ENCODE measurements around the gene TTLL8. TPM values are rescaled to one million over a fixed set of nuclear protein-coding genes. Genes with fewer than 3 reads are reported as not detected.

The TTLL8 gene
- polyA plus RNA-seq, 3 donors = not detected

DNA sequence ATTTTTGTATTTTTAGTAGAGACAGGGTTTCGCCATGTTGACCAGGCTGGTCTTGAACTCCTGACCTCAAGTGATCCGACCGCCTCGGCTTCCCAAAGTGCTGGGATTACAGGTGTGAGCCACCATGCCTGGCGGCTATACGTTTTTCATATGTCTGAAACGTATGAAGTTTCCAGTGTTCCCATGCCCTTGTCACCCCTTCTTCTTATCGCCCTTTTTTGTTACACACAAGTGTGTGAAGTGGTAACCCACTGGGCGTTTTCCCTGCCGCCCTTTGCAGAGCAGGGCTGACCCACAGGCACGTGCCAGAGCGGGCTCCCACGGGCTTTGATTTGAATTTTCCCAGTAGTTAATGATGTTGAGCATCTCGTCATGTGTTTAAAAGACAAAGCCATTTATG is 80.5 kb downstream of the TTLL8 start:
- DNase-seq (ENCODE audit: extremely low read depth in 1 of 11, low read depth in 9 of 11, low spot score in 4 of 11) = no peak

DNA sequence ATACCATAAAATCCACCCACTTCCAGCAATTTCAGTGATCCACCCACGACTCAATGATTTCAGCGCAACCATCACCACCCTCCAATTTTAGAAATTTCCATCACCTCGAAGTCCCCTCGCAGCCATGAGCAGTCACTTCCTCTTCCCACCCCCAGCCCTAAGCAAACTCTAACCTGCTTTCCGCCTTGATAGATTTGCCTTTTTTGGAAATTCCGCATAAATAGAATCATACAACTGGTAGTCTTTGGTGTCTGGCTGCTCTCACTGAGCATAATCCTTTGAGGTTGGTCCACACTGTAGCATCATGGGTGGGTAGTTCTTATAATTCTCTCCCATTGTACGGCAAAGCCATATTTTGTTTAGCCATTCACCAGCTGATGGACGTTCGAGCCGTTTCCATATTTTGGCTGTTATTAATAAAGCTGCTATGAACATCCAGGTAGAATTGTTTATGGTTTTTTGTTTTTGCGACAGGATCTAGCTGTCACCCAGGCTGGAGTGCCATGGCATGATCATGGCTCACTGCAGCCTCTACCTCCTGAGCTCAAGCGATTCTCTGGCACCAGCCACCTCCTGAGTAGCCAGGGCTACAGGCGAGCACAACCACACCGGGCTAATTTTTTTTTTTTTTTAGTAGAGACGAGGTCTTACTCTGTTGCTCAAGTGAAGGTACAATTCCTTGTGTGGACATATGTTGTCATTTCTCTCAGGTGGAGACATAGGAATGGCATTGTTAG is 81.5 kb downstream of the TTLL8 start:
- no peak for DNase-seq (ENCODE audit: extremely low read depth in 1 of 11, low read depth in 9 of 11, low spot score in 4 of 11)

GRCh38 chr22:49975543-49976389 is 82.3 kb downstream of the TTLL8 start:
- no peak for DNase-seq (ENCODE audit: extremely low read depth in 1 of 11, low read depth in 9 of 11, low spot score in 4 of 11)

DNA sequence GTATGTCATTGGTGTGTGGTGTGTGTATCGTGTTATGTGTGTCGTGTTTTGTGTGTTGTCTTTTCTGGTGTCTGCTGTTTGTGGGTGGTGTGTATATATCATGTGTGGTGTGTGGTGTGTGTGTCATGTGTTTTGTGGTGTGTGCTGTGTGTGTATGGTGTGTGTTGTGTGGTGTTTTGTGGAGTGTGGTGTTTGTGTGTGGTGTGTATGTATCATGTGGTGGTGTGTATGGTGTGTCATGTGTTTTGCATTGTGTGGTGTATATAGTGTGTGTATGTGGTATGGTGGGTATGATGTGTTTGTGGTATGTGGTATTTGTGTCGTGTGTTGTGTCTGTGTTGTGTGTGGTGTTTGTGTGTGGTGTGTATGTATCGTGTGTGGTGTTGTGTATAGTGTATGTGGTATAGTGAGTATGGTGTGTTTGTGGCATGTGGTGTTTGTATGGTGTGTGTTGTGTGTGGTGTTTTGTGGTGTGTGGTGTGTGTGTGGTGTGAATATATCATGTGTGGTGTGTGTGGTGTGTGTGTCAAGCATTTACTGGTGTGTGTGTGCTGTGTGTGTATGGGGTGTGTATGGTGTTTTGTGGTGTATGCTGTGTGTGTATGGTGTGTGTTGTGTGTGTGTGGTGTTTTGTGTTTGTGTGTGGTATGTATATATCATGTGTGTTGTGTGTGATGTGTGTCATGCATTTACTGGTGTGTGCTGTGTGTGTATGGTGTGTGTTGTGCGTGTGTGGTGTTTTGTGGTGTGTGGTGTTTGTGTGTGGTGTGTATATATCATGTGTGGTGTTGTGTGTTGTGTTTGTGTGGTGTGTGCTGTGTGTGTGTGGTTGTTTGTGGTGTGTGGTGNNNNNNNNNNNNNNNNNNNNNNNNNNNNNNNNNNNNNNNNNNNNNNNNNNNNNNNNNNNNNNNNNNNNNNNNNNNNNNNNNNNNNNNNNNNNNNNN is 84.8 kb downstream of the TTLL8 start:
- DNase-seq (ENCODE audit: extremely low read depth in 1 of 11, low read depth in 9 of 11, low spot score in 4 of 11) = no peak

GRCh38 chr22:49972163-49973017 is 85.7 kb downstream of the TTLL8 start:
- DNase-seq (ENCODE audit: extremely low read depth in 1 of 11, low read depth in 9 of 11, low spot score in 4 of 11) = no peak

DNA sequence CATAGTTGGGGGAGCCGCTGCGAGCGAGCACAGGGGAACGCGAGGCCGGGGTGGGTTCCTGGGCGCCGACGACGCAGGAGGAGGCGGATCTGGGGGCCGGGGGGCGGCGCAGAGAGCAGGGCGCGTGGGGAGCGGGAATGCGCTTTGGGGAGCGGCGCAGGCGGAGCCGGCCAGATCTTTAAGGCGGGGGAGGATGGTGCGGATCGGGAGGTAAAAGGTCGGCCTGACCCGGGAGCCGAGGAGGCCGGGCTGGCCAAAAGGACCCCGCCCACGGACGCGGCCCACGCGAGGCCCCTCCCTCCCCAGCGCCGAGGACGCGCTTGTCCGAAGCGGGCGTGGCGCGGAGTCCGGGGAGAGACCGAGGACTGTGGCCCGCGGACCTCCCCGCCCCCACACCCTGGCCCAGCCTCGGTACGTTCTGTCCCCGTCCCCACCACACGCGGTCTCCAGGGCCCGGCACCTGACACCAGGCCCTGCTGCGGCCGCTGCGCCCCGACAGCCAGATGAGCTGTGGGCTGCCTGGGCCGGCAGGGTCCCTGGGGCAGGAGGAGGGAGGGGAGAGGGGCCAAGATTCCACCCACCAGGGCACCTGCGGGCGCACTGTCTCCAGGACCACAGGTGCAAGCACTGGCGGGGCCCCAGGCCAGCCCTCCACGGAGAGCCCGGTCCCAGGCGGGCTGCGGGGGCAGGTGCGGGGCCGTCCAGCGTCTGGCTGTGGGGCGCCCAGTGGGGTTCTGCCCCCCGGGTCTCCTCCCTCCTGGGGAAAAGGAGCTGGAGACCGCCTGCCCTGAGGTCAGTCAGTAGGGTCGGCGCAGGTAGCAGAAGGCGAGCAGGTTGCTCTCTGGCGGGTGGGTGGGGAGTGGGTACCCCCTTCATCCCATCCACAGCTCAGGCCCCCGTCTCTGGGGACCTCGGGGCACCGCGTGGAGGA is 86.6 kb downstream of the TTLL8 start:
- no peak for DNase-seq (ENCODE audit: extremely low read depth in 1 of 11, low read depth in 9 of 11, low spot score in 4 of 11)

DNA sequence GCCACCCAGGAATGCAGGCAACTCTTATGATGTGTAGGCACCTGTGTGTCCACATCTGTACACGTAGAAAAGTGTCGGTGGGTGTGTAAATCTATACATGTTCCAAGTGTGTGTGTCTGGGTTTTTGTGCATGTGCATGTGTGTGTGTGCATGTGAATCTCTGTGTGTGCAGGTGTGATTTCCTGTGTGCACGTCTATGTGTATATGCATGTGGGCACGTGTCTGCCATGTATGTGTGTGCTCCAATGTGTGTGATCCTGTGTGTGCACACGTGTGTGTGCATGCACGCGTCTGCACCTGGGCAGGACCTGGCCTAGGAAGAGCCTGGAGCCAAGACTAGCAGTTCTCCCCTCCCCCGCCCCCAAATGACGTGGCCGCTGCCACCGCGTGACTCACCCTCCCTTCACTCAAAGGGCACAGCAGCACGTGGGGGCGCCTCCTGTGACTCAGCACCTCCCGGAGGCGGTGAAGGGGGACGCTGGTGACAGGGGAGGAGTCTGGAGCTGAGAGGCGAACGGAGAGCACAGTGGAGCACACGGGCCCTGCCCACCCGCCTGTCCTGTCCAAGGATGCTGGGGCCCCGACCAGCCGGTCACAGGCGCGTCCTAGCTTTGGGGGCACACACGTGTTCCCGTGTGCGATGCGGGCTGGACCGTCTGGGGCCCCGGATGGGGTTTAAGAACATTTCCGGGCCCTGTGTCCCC is 87.4 kb downstream of the TTLL8 start:
- DNase-seq (ENCODE audit: extremely low read depth in 1 of 11, low read depth in 9 of 11, low spot score in 4 of 11) = peak; percentile 58 to 88 (median 78)

GRCh38 chr22:49969751-49970527 is 88.2 kb downstream of the TTLL8 start:
- DNase-seq (ENCODE audit: extremely low read depth in 1 of 11, low read depth in 9 of 11, low spot score in 4 of 11) = no peak

GRCh38 chr22:49968831-49969661 is 89.1 kb downstream of the TTLL8 start:
- no peak for DNase-seq (ENCODE audit: extremely low read depth in 1 of 11, low read depth in 9 of 11, low spot score in 4 of 11)

Other genes starting within 250 kb of the TTLL8 start
- 10 to 100 TPM; 34.5 to 42.1 (median 41.9) TPM for gene BRD1, start 230.4 kb downstream of the TTLL8 start, polyA plus RNA-seq (ENCODE audit: insufficient read length in 3 of 3)
- gene ZBED4, start 204.5 kb downstream of the TTLL8 start, polyA plus RNA-seq (ENCODE audit: insufficient read length in 3 of 3) = 10 to 100 TPM; 15.2 to 18.6 (median 17.2) TPM
- gene ALG12, start 139.9 kb downstream of the TTLL8 start, polyA plus RNA-seq (ENCODE audit: insufficient read length in 3 of 3) = 10 to 100 TPM; 23.4 to 38.3 (median 33.4) TPM
- 10 to 100 TPM; 22.2 to 33.9 (median 32.6) TPM for gene CRELD2, start 139.7 kb downstream of the TTLL8 start, polyA plus RNA-seq (ENCODE audit: insufficient read length in 3 of 3)
- gene PIM3, start 97.5 kb downstream of the TTLL8 start, polyA plus RNA-seq (ENCODE audit: insufficient read length in 3 of 3) = 10 to 100 TPM; 14.3 to 25.1 (median 20.3) TPM
- gene IL17REL, start 45.5 kb downstream of the TTLL8 start, polyA plus RNA-seq (ENCODE audit: insufficient read length in 3 of 3) = under 1 TPM in 2 of 3 donors, not detected in 1; 0.04 to 0.06 TPM
- gene MLC1, start 27.1 kb upstream of the TTLL8 start, polyA plus RNA-seq (ENCODE audit: insufficient read length in 3 of 3) = 1 to 10 TPM in 2 of 3 donors, under 1 TPM in 1; 0.77 to 1.4 (median 1.3) TPM
- 1 to 10 TPM in 1 of 3 donors, under 1 TPM in 2; 0.58 to 1.3 (median 0.78) TPM for gene MOV10L1, start 31.7 kb upstream of the TTLL8 start, polyA plus RNA-seq (ENCODE audit: insufficient read length in 3 of 3)
- 1 to 10 TPM; 1.3 to 2.2 (median 1.5) TPM for gene PANX2, start 112.4 kb upstream of the TTLL8 start, polyA plus RNA-seq (ENCODE audit: insufficient read length in 3 of 3)
- 10 to 100 TPM; 17.5 to 31.3 (median 29.6) TPM for gene TRABD, start 127.6 kb upstream of the TTLL8 start, polyA plus RNA-seq (ENCODE audit: insufficient read length in 3 of 3)
- 10 to 100 TPM; 16.9 to 31.1 (median 24.0) TPM for gene SELENOO, start 142.7 kb upstream of the TTLL8 start, polyA plus RNA-seq (ENCODE audit: insufficient read length in 3 of 3)
- 10 to 100 TPM; 30.5 to 48.2 (median 40.1) TPM for gene TUBGCP6, start 186.7 kb upstream of the TTLL8 start, polyA plus RNA-seq (ENCODE audit: insufficient read length in 3 of 3)
- gene HDAC10, start 193.0 kb upstream of the TTLL8 start, polyA plus RNA-seq (ENCODE audit: insufficient read length in 3 of 3) = 10 to 100 TPM; 17.1 to 34.3 (median 27.7) TPM
- 10 to 100 TPM; 11.5 to 18.9 (median 17.5) TPM for gene MAPK12, start 203.4 kb upstream of the TTLL8 start, polyA plus RNA-seq (ENCODE audit: insufficient read length in 3 of 3)
- gene MAPK11, start 212.1 kb upstream of the TTLL8 start, polyA plus RNA-seq (ENCODE audit: insufficient read length in 3 of 3) = 10 to 100 TPM in 1 of 3 donors, 1 to 10 TPM in 2; 6.7 to 10.1 (median 8.9) TPM
- gene PLXNB2, start 249.3 kb upstream of the TTLL8 start, polyA plus RNA-seq (ENCODE audit: insufficient read length in 3 of 3) = 100 to 1,000 TPM; 187 to 248 (median 239) TPM